HepG2 (cell line): ENCODE results near the gene ADCY5. TPM values are rescaled to one million over a fixed set of nuclear protein-coding genes. Genes with fewer than 3 reads are reported as not detected.

Experiments used
- ATAC-seq: fragments of 200-7000 bp; cut with Tn5 transposase; 3 replicates; pipeline ENCODE4 v1.9.1; 2020; ENCODE audit warnings: mild to moderate bottlenecking, moderate library complexity
- BruUV-seq: library from RNA; stranded (reverse); fragments of 400-500 nt; replicated peaks from 2 replicates; lab custom pipeline; 2021; lab: Mats Ljungman, UMichigan
- CTCF ChIA-PET: fragments of 300-600 bp; formaldehyde crosslinking; extraction: SDS; loops from one replicate; lab custom pipeline; 2021; ENCODE audit warnings: low total read pairs, inconsistent platforms, low intra/inter-chr PET ratio; lab: Yijun Ruan, JAX
- POLR2A ChIA-PET: fragments of 350-600 bp; sonication (Branson Sonifier 250); formaldehyde crosslinking; loops from one replicate; lab custom pipeline; 2020; ENCODE audit warnings: antibody characterized with exemption, inconsistent platforms; lab: Yijun Ruan, JAX
- DNase-seq: peaks from one replicate; pipeline ENCODE4 v3.0.0-alpha.2; 2015; ENCODE audit warnings: low spot score
- FAIRE-seq: peaks from 3 replicates; lab custom pipeline; 2011; peaks lifted over from hg19 to GRCh38; lab: Jason Lieb, UNC
- H2AFZ ChIP-seq: one replicate; pipeline ENCODE4 v1.6.1; 2011; ENCODE audit warnings: low read length, inconsistent platforms
- H3K27ac ChIP-seq: fragments of 300-600 bp; 3 replicates; pipeline ENCODE4 v1.8.0; 2011; ENCODE audit warnings: mixed run types, mild to moderate bottlenecking, mixed read lengths, low read length, inconsistent platforms; ENCODE audit not compliant: insufficient read depth; ENCODE audit errors: extremely low read length
- H3K27me3 ChIP-seq, 2 experiments: fragments of 200-600 bp in 1 of 2; 2 replicates in 1 of 2; 3 replicates in 1 of 2; pipeline versions ENCODE4 v1.6.0 to v1.8.0; 2011; ENCODE audit warnings: low read length in 2 of 2, mild to moderate bottlenecking in 2 of 2, moderate library complexity in 2 of 2, inconsistent platforms in 1 of 2; ENCODE audit not compliant: insufficient read depth in 2 of 2, control insufficient read depth in 1 of 2
- H3K36me3 ChIP-seq, 2 experiments: fragments of 200-600 bp in 1 of 2; replicated peaks in 1 of 2; 2 replicates in 1 of 2; 3 replicates in 1 of 2; pipeline versions ENCODE4 v1.5.1 to v1.8.0; 2011; ENCODE audit warnings: low read length in 2 of 2, inconsistent platforms in 1 of 2; ENCODE audit not compliant: insufficient read depth in 2 of 2, control insufficient read depth in 1 of 2
- H3K4me1 ChIP-seq: 2 replicates; pipeline ENCODE4 v1.5.1; 2012; ENCODE audit warnings: low read length, inconsistent platforms; ENCODE audit not compliant: insufficient read depth
- H3K4me2 ChIP-seq: 2 replicates; pipeline ENCODE4 v1.6.0; 2011; ENCODE audit warnings: low read depth, low read length, inconsistent platforms
- H3K4me3 ChIP-seq, 3 experiments: fragments of 200-600 bp in 1 of 3; sonication (generic), shearing (Covaris generic) in 1 of 3; replicated peaks in 1 of 3; 2 replicates each; pipeline ENCODE4 v1.5.1; 2011 to 2016; ENCODE audit warnings: low read length in 3 of 3, inconsistent platforms in 2 of 3, low read depth in 2 of 3, mild to moderate bottlenecking in 2 of 3, control low read depth in 1 of 3, mixed read lengths in 1 of 3; ENCODE audit not compliant: insufficient read depth in 1 of 3
- H3K79me2 ChIP-seq: one replicate; pipeline ENCODE4 v1.6.1; 2011; ENCODE audit warnings: low read length, inconsistent platforms; ENCODE audit not compliant: insufficient read depth
- H3K9ac ChIP-seq: 2 replicates; pipeline ENCODE4 v1.6.0; 2011; ENCODE audit warnings: mild to moderate bottlenecking, low read depth, low read length, inconsistent platforms; ENCODE audit not compliant: insufficient read depth
- H3K9me3 ChIP-seq: 2 replicates; pipeline ENCODE4 v1.5.1; 2012; ENCODE audit warnings: mild to moderate bottlenecking, low read length
- H4K20me1 ChIP-seq: 2 replicates; pipeline ENCODE4 v1.6.0; 2011; ENCODE audit warnings: inconsistent platforms, mild to moderate bottlenecking, low read length, moderate library complexity; ENCODE audit not compliant: insufficient read depth
- HNRNPK ChIP-seq: fragments of 200-400 bp; formaldehyde crosslinking; IDR thresholded peaks from 2 replicates; pipeline ENCODE4 v1.6.1; 2018; ENCODE audit warnings: low read length, low read depth, moderate library complexity, mild to moderate bottlenecking; ENCODE audit not compliant: poor library complexity, severe bottlenecking
- MIER3 ChIP-seq: IDR thresholded peaks from 2 replicates; pipeline ENCODE4 v1.6.1; 2016; ENCODE audit warnings: missing compliant biosample characterization, borderline replicate concordance
- MTF2 ChIP-seq: sonication (generic); formaldehyde crosslinking; IDR thresholded peaks from 2 replicates; pipeline ENCODE4 v1.5.0; 2020; ENCODE audit warnings: missing genetic modification reagents, borderline replicate concordance
- SP5 ChIP-seq: IDR thresholded peaks from 2 replicates; pipeline ENCODE4 v1.6.1; 2016; ENCODE audit warnings: low read depth, borderline replicate concordance
- ZNF234 ChIP-seq: sonication (generic); formaldehyde crosslinking; conservative IDR thresholded peaks from 2 replicates; pipeline ENCODE4 v1.5.1; 2020; ENCODE audit warnings: mild to moderate bottlenecking, missing genetic modification reagents
- ZNF329 ChIP-seq: sonication (generic); formaldehyde crosslinking; IDR thresholded peaks from 2 replicates; pipeline ENCODE4 v1.9.0; 2021; ENCODE audit warnings: low read depth, mild to moderate bottlenecking, missing genetic modification reagents
- ZNF331 ChIP-seq: sonication (generic); formaldehyde crosslinking; IDR thresholded peaks from 2 replicates; pipeline ENCODE4 v1.4.0; 2020; ENCODE audit warnings: missing genetic modification reagents
- ZNF563 ChIP-seq: sonication (generic); formaldehyde crosslinking; IDR thresholded peaks from 2 replicates; pipeline ENCODE4 v1.8.0; 2022; ENCODE audit warnings: mild to moderate bottlenecking, moderate library complexity, missing genetic modification reagents
- WGBS: methylation state at CpG from one replicate; pipeline ENCODE4 v1.1.6; 2017; ENCODE audit warnings: low lambda C conversion rate; 5-methylcytosine and 5-hydroxymethylcytosine counted together
- in situ Hi-C: cut with HindIII; loops from 2 replicates; pipeline ENCODE4 v1.10.0; 2017; ENCODE audit warnings: low pct_unique_long_range_greater_than_20kb; ENCODE audit not compliant: extremely low pct_ligation_motif_present
- intact Hi-C: fragments of 100-400 bp; cut with micrococcal nuclease; formaldehyde crosslinking; loops from one replicate; pipeline ENCODE4 v1.10.0; 2022; ENCODE audit not compliant: unreplicated experiment
- polyA plus RNA-seq, 8 experiments: library from polyadenylated mRNA; depleted of rRNA in 3 of 8; stranded (reverse) in 7 of 8; unstranded in 1 of 8; fragments of >200 nt; fragmentation: Illumina TruSeq in 4 of 8; extraction: Trizol in 4 of 8; gene quantifications; 2 replicates each; pipeline versions ENCODE4 v1.2.1 to v1.2.3, GENCODE V29; 2011 to 2016; ENCODE audit warnings: low read depth in 4 of 8, missing spikeins in 1 of 8, mixed read lengths in 1 of 8; ENCODE audit not compliant: insufficient read depth in 1 of 8
- total RNA-seq, 5 experiments: library from RNA; depleted of rRNA; stranded (reverse); fragments of >200 nt; fragmentation: Illumina TruSeq; extraction: Trizol; gene quantifications; 2 replicates each; pipeline ENCODE4 v1.2.3, GENCODE V29; 2016; ENCODE audit warnings: low read depth in 1 of 5
- TF ChIP-seq, protein P1 (sequence below): sonication (generic); formaldehyde crosslinking; IDR thresholded peaks from 2 replicates; pipeline ENCODE4 v1.4.0; 2020; ENCODE audit warnings: missing genetic modification reagents
- TF ChIP-seq, protein P2 (sequence below): sonication (generic); formaldehyde crosslinking; conservative IDR thresholded peaks from 2 replicates; pipeline ENCODE4 v1.8.0; 2022; ENCODE audit warnings: mild to moderate bottlenecking, moderate library complexity, missing genetic modification reagents
- TF ChIP-seq, protein P3 (sequence below): sonication (generic); formaldehyde crosslinking; IDR thresholded peaks from 2 replicates; pipeline ENCODE4 v1.5.1; 2020; ENCODE audit warnings: missing genetic modification reagents, mild to moderate bottlenecking, borderline replicate concordance
- TF ChIP-seq, protein P4 (sequence below): sonication (generic); formaldehyde crosslinking; IDR thresholded peaks from 2 replicates; pipeline ENCODE4 v1.5.1; 2020; ENCODE audit warnings: mild to moderate bottlenecking, missing genetic modification reagents, moderate library complexity

Gene ADCY5
- total and polyA plus RNA-seq, 2 of the 13 experiments (the other 11 are each of a cell fraction or from before 2014, with no cell fraction given), result not detected

DNA sequence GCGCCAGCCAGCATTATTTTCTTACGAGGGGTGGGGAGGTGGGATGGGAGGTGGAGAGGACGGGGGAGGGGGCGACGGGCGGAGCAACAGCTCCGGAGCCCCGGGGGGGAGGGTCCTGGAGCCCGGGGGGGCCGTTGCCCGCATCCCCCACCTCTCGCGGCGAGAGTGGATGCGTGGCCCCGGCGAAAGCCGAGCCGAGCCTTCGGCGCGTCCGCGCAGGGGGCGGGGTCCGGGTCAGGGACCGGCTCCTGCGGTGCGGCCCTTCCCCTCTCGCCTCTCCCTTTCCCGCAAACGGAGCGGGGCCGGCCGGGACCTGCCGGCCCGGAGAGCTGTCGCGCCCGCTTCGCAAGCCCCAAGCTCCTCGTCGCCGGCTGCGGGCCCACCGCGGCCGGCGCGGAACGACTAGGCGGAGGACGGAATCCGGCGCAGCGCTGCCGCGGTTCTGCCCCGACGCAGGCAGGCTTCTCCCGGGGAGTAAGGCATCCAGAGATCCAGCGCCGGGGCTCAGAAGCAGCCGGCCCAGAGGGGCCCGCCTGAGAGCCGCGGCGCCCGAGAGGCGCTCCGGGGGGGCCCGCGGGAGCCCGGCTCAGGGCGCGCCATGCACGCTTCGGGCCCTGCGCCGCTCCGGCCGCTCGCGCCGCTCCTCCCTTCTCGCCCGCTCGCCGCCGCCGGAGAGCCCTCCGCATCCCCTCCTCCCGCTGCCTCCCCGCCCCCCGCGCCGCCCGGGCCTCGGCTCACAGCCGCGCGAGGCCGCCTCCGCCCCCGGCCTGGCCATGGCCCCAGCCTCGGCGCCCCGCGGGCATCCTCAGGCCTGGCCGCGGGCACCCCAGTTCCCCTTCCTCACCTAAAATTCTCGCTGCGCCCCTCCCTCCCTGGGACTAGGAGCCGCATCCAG lies 459 bp upstream of the ADCY5 start:
- no TSS peak for BruUV-seq
- in situ Hi-C loops (no loop called here), intact Hi-C loops (no loop called here)
- DNase-seq (no peak), FAIRE-seq (no peak), ATAC-seq (peak; percentile 55)
- Histone ChIP-seq H3K9ac (no peak overlapping the region), H2AFZ (no peak overlapping the region), H3K4me1 (peaks cover 20% of the 10 kb centered on the region), H3K9me3 (no peaks in the 10 kb centered on the region), H4K20me1 (no peaks in the 10 kb centered on the region), H3K4me3 (peak overlapping the region; percentile 45 to 73 (median 50); a peak in 5 of 6 replicates), H3K36me3 (no peaks in the 10 kb centered on the region), H3K4me2 (peak overlapping the region; percentile 73), H3K27me3 (peaks cover 0 to 21% of the 10 kb centered on the region in 2 experiments; a peak in 3 of 5 replicates), H3K27ac (no peak overlapping the region), H3K79me2 (no peaks in the 10 kb centered on the region)
- ChIA-PET POLR2A (no interaction called here), CTCF (no interaction called here)
- WGBS, result 0% methylated on average over 10 of the region's 114 CpGs
- no peak for TF ChIP-seq ZNF329 (CRISPR knock-in tag)
- TF ChIP-seq, protein P1, sequence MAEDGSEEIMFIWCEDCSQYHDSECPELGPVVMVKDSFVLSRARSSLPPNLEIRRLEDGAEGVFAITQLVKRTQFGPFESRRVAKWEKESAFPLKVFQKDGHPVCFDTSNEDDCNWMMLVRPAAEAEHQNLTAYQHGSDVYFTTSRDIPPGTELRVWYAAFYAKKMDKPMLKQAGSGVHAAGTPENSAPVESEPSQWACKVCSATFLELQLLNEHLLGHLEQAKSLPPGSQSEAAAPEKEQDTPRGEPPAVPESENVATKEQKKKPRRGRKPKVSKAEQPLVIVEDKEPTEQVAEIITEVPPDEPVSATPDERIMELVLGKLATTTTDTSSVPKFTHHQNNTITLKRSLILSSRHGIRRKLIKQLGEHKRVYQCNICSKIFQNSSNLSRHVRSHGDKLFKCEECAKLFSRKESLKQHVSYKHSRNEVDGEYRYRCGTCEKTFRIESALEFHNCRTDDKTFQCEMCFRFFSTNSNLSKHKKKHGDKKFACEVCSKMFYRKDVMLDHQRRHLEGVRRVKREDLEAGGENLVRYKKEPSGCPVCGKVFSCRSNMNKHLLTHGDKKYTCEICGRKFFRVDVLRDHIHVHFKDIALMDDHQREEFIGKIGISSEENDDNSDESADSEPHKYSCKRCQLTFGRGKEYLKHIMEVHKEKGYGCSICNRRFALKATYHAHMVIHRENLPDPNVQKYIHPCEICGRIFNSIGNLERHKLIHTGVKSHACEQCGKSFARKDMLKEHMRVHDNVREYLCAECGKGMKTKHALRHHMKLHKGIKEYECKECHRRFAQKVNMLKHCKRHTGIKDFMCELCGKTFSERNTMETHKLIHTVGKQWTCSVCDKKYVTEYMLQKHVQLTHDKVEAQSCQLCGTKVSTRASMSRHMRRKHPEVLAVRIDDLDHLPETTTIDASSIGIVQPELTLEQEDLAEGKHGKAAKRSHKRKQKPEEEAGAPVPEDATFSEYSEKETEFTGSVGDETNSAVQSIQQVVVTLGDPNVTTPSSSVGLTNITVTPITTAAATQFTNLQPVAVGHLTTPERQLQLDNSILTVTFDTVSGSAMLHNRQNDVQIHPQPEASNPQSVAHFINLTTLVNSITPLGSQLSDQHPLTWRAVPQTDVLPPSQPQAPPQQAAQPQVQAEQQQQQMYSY (CRISPR knock-in tag), result peak; percentile 66
- TF ChIP-seq, protein P2, sequence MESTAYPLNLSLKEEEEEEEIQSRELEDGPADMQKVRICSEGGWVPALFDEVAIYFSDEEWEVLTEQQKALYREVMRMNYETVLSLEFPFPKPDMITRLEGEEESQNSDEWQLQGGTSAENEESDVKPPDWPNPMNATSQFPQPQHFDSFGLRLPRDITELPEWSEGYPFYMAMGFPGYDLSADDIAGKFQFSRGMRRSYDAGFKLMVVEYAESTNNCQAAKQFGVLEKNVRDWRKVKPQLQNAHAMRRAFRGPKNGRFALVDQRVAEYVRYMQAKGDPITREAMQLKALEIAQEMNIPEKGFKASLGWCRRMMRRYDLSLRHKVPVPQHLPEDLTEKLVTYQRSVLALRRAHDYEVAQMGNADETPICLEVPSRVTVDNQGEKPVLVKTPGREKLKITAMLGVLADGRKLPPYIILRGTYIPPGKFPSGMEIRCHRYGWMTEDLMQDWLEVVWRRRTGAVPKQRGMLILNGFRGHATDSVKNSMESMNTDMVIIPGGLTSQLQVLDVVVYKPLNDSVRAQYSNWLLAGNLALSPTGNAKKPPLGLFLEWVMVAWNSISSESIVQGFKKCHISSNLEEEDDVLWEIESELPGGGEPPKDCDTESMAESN (CRISPR knock-in tag), result no peak
- TF ChIP-seq, protein P3, sequence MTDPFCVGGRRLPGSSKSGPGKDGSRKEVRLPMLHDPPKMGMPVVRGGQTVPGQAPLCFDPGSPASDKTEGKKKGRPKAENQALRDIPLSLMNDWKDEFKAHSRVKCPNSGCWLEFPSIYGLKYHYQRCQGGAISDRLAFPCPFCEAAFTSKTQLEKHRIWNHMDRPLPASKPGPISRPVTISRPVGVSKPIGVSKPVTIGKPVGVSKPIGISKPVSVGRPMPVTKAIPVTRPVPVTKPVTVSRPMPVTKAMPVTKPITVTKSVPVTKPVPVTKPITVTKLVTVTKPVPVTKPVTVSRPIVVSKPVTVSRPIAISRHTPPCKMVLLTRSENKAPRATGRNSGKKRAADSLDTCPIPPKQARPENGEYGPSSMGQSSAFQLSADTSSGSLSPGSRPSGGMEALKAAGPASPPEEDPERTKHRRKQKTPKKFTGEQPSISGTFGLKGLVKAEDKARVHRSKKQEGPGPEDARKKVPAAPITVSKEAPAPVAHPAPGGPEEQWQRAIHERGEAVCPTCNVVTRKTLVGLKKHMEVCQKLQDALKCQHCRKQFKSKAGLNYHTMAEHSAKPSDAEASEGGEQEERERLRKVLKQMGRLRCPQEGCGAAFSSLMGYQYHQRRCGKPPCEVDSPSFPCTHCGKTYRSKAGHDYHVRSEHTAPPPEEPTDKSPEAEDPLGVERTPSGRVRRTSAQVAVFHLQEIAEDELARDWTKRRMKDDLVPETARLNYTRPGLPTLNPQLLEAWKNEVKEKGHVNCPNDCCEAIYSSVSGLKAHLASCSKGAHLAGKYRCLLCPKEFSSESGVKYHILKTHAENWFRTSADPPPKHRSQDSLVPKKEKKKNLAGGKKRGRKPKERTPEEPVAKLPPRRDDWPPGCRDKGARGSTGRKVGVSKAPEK (CRISPR knock-in tag), result no peak
- TF ChIP-seq, protein P4, sequence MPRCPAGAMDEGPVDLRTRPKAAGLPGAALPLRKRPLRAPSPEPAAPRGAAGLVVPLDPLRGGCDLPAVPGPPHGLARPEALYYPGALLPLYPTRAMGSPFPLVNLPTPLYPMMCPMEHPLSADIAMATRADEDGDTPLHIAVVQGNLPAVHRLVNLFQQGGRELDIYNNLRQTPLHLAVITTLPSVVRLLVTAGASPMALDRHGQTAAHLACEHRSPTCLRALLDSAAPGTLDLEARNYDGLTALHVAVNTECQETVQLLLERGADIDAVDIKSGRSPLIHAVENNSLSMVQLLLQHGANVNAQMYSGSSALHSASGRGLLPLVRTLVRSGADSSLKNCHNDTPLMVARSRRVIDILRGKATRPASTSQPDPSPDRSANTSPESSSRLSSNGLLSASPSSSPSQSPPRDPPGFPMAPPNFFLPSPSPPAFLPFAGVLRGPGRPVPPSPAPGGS (CRISPR knock-in tag), result no peak
- 0 out of 2 replicates have a peak, but pooled peaks have one; percentile 46 for TF ChIP-seq ZNF563 (CRISPR knock-in tag)
- 0 out of 2 replicates have a peak, but pooled peaks have one; percentile 50 for TF ChIP-seq MTF2 (CRISPR knock-in tag)
- peak; percentile 75 for TF ChIP-seq HNRNPK
- TF ChIP-seq ZNF234, result no peak
- TF ChIP-seq SP5 (CRISPR knock-in tag), result no peak
- no peak for TF ChIP-seq ZNF331 (CRISPR knock-in tag)
- TF ChIP-seq MIER3 (CRISPR knock-in tag), result no peak
